NCI-H526 (cell line): Measurements from ENCODE around the gene ZNF30.
"Not testable (repeated sequence)": the region's sequence is repeated elsewhere in the genome, so short reads cannot be mapped to it uniquely, and the experiment has no call there.

Source experiments
- DNase-seq, 2 experiments: peaks; one replicate each; lab custom pipeline; 2025; lab: John Stamatoyannopoulos, UW

ZNF30 gene

GRCh38 chr19:34960103-34960805, 33.6 kb downstream of the ZNF30 start:
- DNase-seq, result no peak

GRCh38 chr19:34960940-34961679, 34.4 kb downstream of the ZNF30 start:
- no peak for DNase-seq

DNA sequence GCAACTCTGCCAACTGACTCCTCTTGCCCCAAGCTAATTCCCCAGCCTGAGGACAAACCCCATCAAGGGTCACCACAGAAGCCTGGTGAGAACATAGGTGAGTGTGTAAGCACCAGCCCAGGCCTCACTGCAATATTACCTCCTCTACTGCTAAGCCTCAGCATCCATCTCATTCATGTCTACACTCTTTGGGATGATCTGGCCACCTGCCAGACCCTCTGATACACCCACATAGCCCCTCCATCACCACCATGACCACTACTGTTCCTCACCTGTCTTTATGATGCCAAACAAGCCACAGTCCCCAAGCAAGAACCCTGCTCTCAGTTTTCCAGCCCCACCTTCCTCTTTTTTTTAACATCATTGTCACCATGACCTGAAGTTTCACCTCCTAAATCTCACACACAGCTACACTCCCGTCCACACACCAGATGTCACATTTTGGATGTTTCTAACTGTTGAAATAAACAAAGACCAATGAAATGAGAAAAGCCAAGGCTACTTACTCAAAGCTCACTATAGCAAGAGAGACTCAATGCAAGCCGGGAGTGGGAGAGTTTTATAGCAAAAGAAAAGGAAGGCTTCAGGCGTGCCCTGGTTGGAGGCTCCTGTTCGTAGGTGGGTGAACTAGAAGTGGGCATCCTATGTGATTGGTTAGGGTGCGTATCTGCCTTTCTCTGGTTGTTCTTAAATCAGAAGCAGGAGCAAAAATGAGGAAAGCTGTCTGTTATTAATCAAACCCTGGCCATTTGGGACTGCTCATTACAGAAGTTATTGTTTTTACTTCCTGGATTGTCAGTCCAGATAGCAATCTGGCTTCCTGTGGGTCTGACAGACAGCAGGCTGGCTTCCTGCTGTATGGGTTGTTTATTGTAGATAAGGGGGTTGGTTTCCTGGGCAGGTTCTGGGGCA, 35.3 kb downstream of the ZNF30 start:
- no peak for DNase-seq

GRCh38 chr19:34962687-34963572, 36.2 kb downstream of the ZNF30 start:
- DNase-seq, result peak in 1 of 2 experiments; percentile 44

- DNase-seq, result peak; percentile 63 to 92
Measured at GRCh38 chr19:34963573-34964406, 37.1 kb downstream of the ZNF30 start, which contains the start of gene ZNF792. ZNF792 (minus strand) TSS chr19:34964229; CDS start chr19:34963662, 567 bp downstream.

GRCh38 chr19:34964598-34964997, 37.9 kb downstream of the ZNF30 start:
- DNase-seq, result no peak

GRCh38 chr19:34965505-34965904, 38.8 kb downstream of the ZNF30 start:
- DNase-seq, result not testable (repeated sequence)

- no peak for DNase-seq
Measured at GRCh38 chr19:34967551-34967950, 40.8 kb downstream of the ZNF30 start.

DNA sequence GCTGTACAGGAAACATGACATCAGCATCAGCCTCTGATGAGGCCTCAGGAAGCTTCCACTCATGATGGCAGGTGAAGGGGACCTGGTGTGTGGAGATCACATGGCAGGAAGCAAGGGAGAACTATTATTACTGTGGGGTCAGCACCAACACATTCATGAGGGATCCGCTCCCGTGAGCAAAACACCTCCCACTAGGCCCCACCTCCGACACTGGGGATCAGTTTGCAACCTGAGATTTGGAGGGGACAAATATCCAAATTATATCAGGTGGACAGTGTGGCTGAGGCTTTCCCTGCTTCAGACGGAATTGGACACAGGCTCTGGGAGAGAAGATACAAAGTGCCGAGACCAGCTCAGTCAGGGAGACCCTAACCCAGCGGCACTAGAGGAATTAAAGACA, 43.0 kb downstream of the ZNF30 start:
- no peak for DNase-seq

DNA sequence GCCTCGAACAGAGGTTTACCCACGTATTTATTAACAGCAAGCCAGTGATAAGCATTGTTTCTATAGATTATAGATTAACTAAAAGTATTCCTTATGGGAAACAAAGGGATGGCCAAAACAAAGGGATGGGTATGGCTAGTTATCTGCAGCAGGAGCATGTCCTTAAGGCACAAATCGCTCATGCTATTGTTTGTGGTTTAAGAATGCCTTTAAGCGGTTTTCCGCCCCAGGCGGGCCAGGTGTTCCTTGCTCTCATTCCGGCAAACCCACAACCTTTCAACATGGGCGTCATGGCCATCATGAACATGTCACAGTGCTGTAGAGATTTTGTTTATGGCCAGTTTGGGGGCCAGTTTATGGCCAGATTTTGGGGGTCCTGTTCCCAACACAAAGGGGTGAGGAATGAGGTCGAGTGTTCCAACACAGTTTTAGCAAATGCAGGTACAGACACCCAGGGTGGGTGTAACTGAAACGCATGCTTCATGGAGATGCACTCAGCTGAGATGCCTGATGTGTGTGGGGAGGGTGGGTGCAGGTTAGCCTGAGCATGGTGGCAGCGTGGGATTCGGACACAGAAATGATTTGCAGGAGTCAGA, 43.6 kb downstream of the ZNF30 start:
- not testable (repeated sequence) for DNase-seq

DNA sequence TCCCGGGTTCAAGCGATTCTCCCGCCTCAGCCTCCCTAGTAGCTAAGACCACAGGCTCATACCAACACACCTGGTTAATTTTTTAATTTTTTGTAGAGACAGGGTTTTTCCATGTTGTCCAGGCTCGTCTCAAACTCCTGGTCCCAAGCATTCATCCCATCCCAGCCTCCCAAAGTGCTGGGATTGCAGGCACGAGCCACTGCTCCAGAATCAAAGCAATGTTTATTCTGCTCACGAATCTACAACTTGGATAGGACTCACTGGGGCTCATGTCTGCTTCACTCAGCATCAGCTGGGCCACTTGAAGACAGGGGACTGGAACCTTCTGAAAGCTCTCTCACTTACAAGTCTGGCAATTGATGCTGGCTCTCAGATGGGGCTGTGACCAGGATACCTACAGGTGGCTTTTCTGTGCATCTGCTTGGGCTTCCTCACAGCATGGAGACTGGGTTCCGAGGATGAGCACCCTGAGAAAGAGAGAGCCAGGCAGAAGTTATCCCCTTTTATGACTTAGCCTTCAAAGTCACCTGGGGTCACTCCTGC, 45.5 kb downstream of the ZNF30 start:
- DNase-seq, result no peak

DNA sequence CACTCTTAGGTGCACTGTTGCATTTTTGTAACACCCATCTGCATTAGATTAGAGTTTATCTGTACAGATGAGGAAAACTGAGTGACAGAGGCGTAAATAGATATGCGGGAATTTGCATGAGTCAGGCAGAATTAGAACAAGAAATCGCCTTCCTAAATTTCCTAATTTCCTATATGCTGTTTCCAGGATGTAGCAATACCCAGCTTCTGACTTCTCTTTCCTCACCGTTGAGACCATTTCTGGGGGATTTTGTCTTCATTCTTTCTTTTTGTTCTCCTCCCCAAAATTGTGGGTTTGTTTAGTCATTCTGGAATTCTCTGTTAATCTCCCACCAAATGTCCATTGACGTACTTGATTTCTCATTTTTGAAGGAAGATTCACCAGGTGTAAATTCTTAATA, 47.9 kb downstream of the ZNF30 start:
- no peak for DNase-seq

GRCh38 chr19:34975056-34975455, 48.4 kb downstream of the ZNF30 start:
- DNase-seq, result peak in 1 of 2 experiments; percentile 28

- DNase-seq, result no peak
Measured at GRCh38 chr19:34976611-34977010, 49.9 kb downstream of the ZNF30 start.

DNA sequence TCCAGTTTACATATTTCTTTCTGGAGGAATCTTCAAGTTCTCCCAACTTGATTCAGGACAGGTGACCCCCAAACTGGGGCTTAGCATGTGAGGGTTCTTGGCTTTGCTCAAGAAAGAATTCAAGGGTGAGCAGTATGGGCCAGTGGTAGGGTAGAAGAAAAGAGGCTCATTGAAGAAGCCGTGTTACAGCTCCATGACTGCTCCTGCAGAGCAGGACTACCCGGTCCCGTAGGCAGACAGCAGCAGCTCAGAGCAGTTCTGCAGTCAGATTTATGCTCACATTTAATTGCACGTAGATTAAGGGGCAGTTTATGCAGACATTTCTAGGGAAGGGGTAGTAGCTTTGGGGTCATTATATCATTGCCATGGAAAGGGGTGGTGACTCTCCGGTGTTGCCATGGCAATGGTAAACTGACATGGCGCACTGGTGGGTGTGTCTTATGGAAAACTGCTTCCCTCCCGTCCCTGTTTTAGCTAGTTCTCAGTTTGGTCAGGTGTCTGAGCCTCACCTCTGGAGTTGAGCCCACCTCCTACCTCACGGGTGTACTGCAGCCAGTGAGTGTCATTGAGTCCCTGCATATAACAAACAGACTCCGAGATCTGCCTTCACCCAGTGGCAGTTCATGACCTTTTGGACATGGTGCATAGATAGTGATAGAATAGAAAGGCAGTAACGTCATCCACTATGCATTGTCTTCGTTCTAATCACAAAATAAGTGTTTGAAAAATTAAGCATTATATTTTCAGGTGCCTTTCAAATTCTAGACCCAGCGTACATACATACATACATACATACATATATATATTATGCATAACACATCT, 53.3 kb downstream of the ZNF30 start:
- DNase-seq, result peak in 1 of 2 experiments; percentile 27

DNA sequence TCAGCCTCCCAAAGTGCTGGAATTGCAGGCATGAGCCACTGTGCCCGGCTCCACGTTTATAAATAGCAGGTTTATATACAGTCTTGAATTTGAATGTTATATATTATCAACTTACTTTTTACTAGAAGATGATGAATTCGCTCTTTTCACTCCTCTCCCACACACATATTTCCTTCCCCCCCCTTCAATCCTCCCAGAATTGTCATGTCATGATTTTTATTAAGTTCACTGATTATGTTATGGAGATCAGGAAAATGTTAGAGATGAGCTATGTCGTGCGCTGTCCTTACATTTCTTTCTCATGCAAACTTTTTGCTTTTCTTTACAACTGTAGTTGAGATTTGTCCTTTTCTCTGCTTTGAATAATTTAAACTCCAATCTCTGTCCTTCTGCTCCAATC, 55.6 kb downstream of the ZNF30 start:
- no peak for DNase-seq

DNA sequence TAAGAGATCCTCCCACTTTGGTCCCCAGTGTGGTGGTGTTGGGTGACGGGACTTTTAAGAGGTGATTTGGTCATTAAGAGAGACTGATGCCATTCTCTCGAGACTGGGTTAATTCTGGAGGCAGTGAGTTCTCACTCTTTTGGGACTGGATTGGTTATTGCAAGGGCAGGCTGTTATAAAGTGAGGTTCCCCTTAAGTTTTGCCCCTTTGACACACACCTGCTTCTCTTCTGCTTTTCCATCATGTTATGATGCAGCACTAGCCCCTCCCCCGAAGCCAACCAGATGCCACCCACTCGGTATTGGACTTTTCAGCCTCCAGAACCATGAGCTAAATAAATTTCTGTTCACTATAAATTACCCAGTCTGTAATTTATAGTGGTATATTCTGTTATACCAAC, 57.1 kb downstream of the ZNF30 start:
- DNase-seq, result no peak

- DNase-seq, result no peak
Measured at GRCh38 chr19:34984287-34984686, 57.6 kb downstream of the ZNF30 start.
